HCT116 (cell line): ENCODE results near the gene TENM3. TPM values are rescaled to one million over a fixed set of nuclear protein-coding genes. Genes with fewer than 3 reads are reported as not detected.

Experiments
- ATAC-seq: fragments of 200-7000 bp; cut with Tn5 transposase; 2 replicates; pipeline ENCODE4 v1.9.1; 2020; ENCODE audit warnings: mild to moderate bottlenecking, moderate library complexity
- BruUV-seq: library from RNA; stranded (reverse); fragments of 400-500 nt; replicated peaks from 2 replicates; lab custom pipeline; 2021; lab: Mats Ljungman, UMichigan
- CTCF ChIA-PET: fragments of 300-600 bp; sonication (Branson Sonifier 250); formaldehyde crosslinking; loops from one replicate; lab custom pipeline; 2021; ENCODE audit warnings: antibody characterized with exemption; lab: Charles Lee
- POLR2A ChIA-PET: fragments of 300-600, 350-600 bp; sonication (Branson Sonifier 250); formaldehyde crosslinking; loops from one replicate; lab custom pipeline; 2021; ENCODE audit warnings: antibody characterized with exemption; lab: Charles Lee
- RAD21 ChIA-PET, 2 experiments: fragments of 300-600 bp; sonication (Branson Sonifier 250); formaldehyde crosslinking; loops; one replicate each; lab custom pipeline; 2023; ENCODE audit warnings: low total read pairs in 2 of 2; ENCODE audit not compliant: uncharacterized antibody in 2 of 2, unreplicated experiment in 2 of 2, low non-redundant PET in 1 of 2; lab: Charles Lee
- DNase-seq: peaks from one replicate; pipeline ENCODE4 v3.0.0-alpha.2; 2010; ENCODE audit warnings: low read depth, low spot score
- H2AFZ ChIP-seq: fragments of 200-600 bp; shearing (Covaris generic), sonication (generic); 2 replicates; pipeline ENCODE4 v1.6.1; 2017; ENCODE audit warnings: low read depth, mixed run types, mixed read lengths, antibody characterized with exemption, low read length; ENCODE audit not compliant: poor library complexity, severe bottlenecking
- H3K27ac ChIP-seq: 2 replicates; pipeline ENCODE4 v1.5.1; 2012; ENCODE audit warnings: low read depth, low read length
- H3K27me3 ChIP-seq: fragments of 200-600 bp; sonication (generic); 2 replicates; pipeline ENCODE4 v1.6.1; 2016; ENCODE audit warnings: mixed run types, low read length, mixed read lengths; ENCODE audit not compliant: insufficient read depth
- H3K36me3 ChIP-seq, 2 experiments: fragments of 200-500 bp in 1 of 2; fragments of 200-600 bp in 1 of 2; sonication (Bioruptor generic) in 1 of 2; sonication (generic) in 1 of 2; 2 replicates each; pipeline versions ENCODE4 v1.5.1 to v1.6.1; 2014 to 2016; ENCODE audit warnings: low read length in 2 of 2, inconsistent platforms in 1 of 2, mixed read lengths in 1 of 2, mixed run types in 1 of 2; ENCODE audit not compliant: insufficient read depth in 2 of 2, control insufficient read depth in 1 of 2
- H3K4me1 ChIP-seq, 2 experiments: fragments of 200-600 bp in 1 of 2; sonication (generic) in 1 of 2; 2 replicates each; pipeline versions ENCODE4 v1.5.1 to v1.6.1; 2012 to 2017; ENCODE audit warnings: low read length in 2 of 2, inconsistent platforms in 1 of 2, mild to moderate bottlenecking in 1 of 2, mixed read lengths in 1 of 2, mixed run types in 1 of 2, moderate library complexity in 1 of 2; ENCODE audit not compliant: insufficient read depth in 2 of 2, control insufficient read depth in 1 of 2
- H3K4me2 ChIP-seq: fragments of 200-600 bp; sonication (generic); 2 replicates; pipeline ENCODE4 v1.6.1; 2017; ENCODE audit warnings: mixed run types, low read length, mixed read lengths
- H3K4me3 ChIP-seq, 2 experiments: fragments of 200-600 bp in 1 of 2; sonication (generic) in 1 of 2; replicated peaks in 1 of 2; 2 replicates each; pipeline ENCODE4 v1.5.1; 2011 to 2016; ENCODE audit warnings: low read length in 2 of 2, control low read depth in 1 of 2, low read depth in 1 of 2, mild to moderate bottlenecking in 1 of 2, mixed read lengths in 1 of 2, mixed run types in 1 of 2
- H3K79me2 ChIP-seq: fragments of 200-600 bp; sonication (generic); 2 replicates; pipeline ENCODE4 v1.6.1; 2017; ENCODE audit warnings: mild to moderate bottlenecking, mixed run types, low read length, moderate library complexity, mixed read lengths; ENCODE audit not compliant: insufficient read depth
- H3K9ac ChIP-seq: fragments of 200-600 bp; sonication (generic); 2 replicates; pipeline ENCODE4 v1.6.1; 2016; ENCODE audit warnings: low read length, mixed read lengths
- H3K9me2 ChIP-seq: fragments of 200-600 bp; sonication (generic), shearing (Covaris generic); 2 replicates; pipeline ENCODE4 v1.6.1; 2017; ENCODE audit warnings: mixed run types, mild to moderate bottlenecking, moderate library complexity; ENCODE audit not compliant: insufficient read depth
- H3K9me3 ChIP-seq, 2 experiments: fragments of 200-500 bp in 1 of 2; fragments of 200-600 bp in 1 of 2; sonication (Bioruptor generic) in 1 of 2; sonication (generic) in 1 of 2; 2 replicates each; pipeline ENCODE4 v1.6.1; 2014 to 2017; ENCODE audit warnings: low read length in 2 of 2, mixed read lengths in 2 of 2, inconsistent platforms in 1 of 2, low read depth in 1 of 2, mild to moderate bottlenecking in 1 of 2, mixed run types in 1 of 2, moderate library complexity in 1 of 2; ENCODE audit not compliant: control insufficient read depth in 1 of 2, insufficient read depth in 1 of 2
- H4K20me1 ChIP-seq: fragments of 200-600 bp; sonication (generic), shearing (Covaris generic); 2 replicates; pipeline ENCODE4 v1.6.1; 2017; ENCODE audit warnings: mixed run types, mild to moderate bottlenecking, moderate library complexity; ENCODE audit not compliant: insufficient read depth
- SIN3A ChIP-seq: IDR thresholded peaks from 2 replicates; pipeline ENCODE4 v1.6.1; 2012; ENCODE audit warnings: low read depth
- SP1 ChIP-seq: IDR thresholded peaks from 2 replicates; pipeline ENCODE4 v1.6.1; 2012; ENCODE audit warnings: low read depth
- ZNF274 ChIP-seq: fragments of 200-500 bp; sonication (Bioruptor generic); IDR thresholded peaks from 2 replicates; pipeline ENCODE4 v1.6.1; 2014; ENCODE audit warnings: mild to moderate bottlenecking, low read depth, low read length, inconsistent platforms
- intact Hi-C: fragments of 100-400 bp; cut with micrococcal nuclease; formaldehyde crosslinking; loops from 2 replicates; pipeline ENCODE4 v1.10.0; 2022
- total RNA-seq: library from RNA; stranded (reverse); gene quantifications from one replicate; pipeline ENCODE4 v1.2.1, GENCODE V29; 2021; ENCODE audit not compliant: unreplicated experiment
- TF ChIP-seq, protein P1 (sequence below), 3 experiments: fragments of 200-600 bp in 1 of 3; sonication (generic) in 1 of 3; IDR thresholded peaks in 2 of 3; conservative IDR thresholded peaks in 1 of 3; 2 replicates each; pipeline ENCODE4 v1.5.1; 2012 to 2017; ENCODE audit warnings: low read depth in 2 of 3, low read length in 2 of 3, antibody characterized with exemption in 1 of 3, borderline replicate concordance in 1 of 3, control low read depth in 1 of 3, mild to moderate bottlenecking in 1 of 3, mixed read lengths in 1 of 3, mixed run types in 1 of 3, moderate library complexity in 1 of 3; ENCODE audit not compliant: insufficient read depth in 1 of 3
- TF ChIP-seq, protein P2 (sequence below): IDR thresholded peaks from 2 replicates; pipeline ENCODE4 v1.6.1; 2011; ENCODE audit warnings: mild to moderate bottlenecking, low read length, moderate library complexity; ENCODE audit not compliant: insufficient replicate concordance; ENCODE audit errors: extremely low read depth
- TF ChIP-seq, protein P3 (sequence below): IDR thresholded peaks from 2 replicates; pipeline ENCODE4 v1.6.1; 2012; ENCODE audit warnings: low read depth

Gene TENM3
- total RNA-seq, 1 experiment from 2014 or later = 0.54 TPM

DNA sequence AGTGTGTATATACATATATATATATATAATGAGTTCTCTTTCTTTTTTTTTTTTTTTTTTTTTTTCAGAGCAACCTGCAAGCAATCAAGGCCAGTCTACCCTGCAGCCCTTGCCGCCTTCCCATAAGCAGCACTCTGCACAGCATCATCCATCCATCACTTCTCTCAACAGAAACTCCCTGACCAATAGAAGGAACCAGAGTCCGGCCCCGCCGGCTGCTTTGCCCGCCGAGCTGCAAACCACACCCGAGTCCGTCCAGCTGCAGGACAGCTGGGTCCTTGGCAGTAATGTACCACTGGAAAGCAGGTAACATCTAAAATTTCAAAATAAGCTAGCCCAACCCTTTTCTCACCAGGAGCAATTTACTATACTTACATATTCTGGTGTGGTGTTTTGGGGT, 357.7 kb downstream of the TENM3 start:
- ATAC-seq = no peak
- TF ChIP-seq SIN3A (no peak), ZNF274 (no peak), SP1 (no peak)
- TF ChIP-seq, protein P1, sequence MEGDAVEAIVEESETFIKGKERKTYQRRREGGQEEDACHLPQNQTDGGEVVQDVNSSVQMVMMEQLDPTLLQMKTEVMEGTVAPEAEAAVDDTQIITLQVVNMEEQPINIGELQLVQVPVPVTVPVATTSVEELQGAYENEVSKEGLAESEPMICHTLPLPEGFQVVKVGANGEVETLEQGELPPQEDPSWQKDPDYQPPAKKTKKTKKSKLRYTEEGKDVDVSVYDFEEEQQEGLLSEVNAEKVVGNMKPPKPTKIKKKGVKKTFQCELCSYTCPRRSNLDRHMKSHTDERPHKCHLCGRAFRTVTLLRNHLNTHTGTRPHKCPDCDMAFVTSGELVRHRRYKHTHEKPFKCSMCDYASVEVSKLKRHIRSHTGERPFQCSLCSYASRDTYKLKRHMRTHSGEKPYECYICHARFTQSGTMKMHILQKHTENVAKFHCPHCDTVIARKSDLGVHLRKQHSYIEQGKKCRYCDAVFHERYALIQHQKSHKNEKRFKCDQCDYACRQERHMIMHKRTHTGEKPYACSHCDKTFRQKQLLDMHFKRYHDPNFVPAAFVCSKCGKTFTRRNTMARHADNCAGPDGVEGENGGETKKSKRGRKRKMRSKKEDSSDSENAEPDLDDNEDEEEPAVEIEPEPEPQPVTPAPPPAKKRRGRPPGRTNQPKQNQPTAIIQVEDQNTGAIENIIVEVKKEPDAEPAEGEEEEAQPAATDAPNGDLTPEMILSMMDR (IDR thresholded peaks at IDR 0.05 in 2 of 3, conservative IDR thresholded peaks at IDR 0.05 in 1 of 3; ENCODE audit: borderline replicate concordance in 1 of 3, insufficient read depth in 1 of 3, low read depth in 2 of 3, low read length in 2 of 3) = no peak
- TF ChIP-seq, protein P2, sequence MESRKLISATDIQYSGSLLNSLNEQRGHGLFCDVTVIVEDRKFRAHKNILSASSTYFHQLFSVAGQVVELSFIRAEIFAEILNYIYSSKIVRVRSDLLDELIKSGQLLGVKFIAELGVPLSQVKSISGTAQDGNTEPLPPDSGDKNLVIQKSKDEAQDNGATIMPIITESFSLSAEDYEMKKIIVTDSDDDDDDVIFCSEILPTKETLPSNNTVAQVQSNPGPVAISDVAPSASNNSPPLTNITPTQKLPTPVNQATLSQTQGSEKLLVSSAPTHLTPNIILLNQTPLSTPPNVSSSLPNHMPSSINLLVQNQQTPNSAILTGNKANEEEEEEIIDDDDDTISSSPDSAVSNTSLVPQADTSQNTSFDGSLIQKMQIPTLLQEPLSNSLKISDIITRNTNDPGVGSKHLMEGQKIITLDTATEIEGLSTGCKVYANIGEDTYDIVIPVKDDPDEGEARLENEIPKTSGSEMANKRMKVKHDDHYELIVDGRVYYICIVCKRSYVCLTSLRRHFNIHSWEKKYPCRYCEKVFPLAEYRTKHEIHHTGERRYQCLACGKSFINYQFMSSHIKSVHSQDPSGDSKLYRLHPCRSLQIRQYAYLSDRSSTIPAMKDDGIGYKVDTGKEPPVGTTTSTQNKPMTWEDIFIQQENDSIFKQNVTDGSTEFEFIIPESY = no peak
- TF ChIP-seq, protein P3, sequence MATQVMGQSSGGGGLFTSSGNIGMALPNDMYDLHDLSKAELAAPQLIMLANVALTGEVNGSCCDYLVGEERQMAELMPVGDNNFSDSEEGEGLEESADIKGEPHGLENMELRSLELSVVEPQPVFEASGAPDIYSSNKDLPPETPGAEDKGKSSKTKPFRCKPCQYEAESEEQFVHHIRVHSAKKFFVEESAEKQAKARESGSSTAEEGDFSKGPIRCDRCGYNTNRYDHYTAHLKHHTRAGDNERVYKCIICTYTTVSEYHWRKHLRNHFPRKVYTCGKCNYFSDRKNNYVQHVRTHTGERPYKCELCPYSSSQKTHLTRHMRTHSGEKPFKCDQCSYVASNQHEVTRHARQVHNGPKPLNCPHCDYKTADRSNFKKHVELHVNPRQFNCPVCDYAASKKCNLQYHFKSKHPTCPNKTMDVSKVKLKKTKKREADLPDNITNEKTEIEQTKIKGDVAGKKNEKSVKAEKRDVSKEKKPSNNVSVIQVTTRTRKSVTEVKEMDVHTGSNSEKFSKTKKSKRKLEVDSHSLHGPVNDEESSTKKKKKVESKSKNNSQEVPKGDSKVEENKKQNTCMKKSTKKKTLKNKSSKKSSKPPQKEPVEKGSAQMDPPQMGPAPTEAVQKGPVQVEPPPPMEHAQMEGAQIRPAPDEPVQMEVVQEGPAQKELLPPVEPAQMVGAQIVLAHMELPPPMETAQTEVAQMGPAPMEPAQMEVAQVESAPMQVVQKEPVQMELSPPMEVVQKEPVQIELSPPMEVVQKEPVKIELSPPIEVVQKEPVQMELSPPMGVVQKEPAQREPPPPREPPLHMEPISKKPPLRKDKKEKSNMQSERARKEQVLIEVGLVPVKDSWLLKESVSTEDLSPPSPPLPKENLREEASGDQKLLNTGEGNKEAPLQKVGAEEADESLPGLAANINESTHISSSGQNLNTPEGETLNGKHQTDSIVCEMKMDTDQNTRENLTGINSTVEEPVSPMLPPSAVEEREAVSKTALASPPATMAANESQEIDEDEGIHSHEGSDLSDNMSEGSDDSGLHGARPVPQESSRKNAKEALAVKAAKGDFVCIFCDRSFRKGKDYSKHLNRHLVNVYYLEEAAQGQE = no peak
- TF ChIP-seq, all 23 proteins: peak for 0
- H3K4me3 ChIP-seq = no peak overlapping the region
- CTCF ChIA-PET = no interaction called here
- H2AFZ ChIP-seq = no peak overlapping the region
- no peaks in the 10 kb centered on the region; the same call in 1 of the 2 replicates for H4K20me1 ChIP-seq
- no peak overlapping the region for H3K9ac ChIP-seq
- RAD21 ChIA-PET = no interaction called here
- no peaks in the 10 kb centered on the region for H3K79me2 ChIP-seq
- no peaks in the 10 kb centered on the region for H3K36me3 ChIP-seq
- POLR2A ChIA-PET = no interaction called here
- no peak overlapping the region for H3K4me2 ChIP-seq
- H3K27me3 ChIP-seq = peaks cover 67% of the 10 kb centered on the region
- no peaks in the 10 kb centered on the region for H3K4me1 ChIP-seq
- intact Hi-C loops = no loop called here
- DNase-seq = no peak
- H3K9me3 ChIP-seq = no peaks in the 10 kb centered on the region
- no peaks in the 10 kb centered on the region for H3K9me2 ChIP-seq
- no peak overlapping the region for H3K27ac ChIP-seq
- BruUV-seq = no TSS peak
